H9 (cell line): ENCODE results near the gene WFDC2. TPM values are rescaled to one million over a fixed set of nuclear protein-coding genes. Genes with fewer than 3 reads are reported as not detected.

Experiments used
- DNase-seq: peaks from one replicate; pipeline ENCODE4 v3.0.0-alpha.2; 2017
- H2AFZ ChIP-seq: one replicate; pipeline ENCODE4 v1.6.1; 2013; ENCODE audit warnings: mild to moderate bottlenecking, low read length, control low read depth, moderate library complexity
- H2AK5ac ChIP-seq: 2 replicates; pipeline ENCODE4 v1.6.1; 2013; ENCODE audit warnings: low read length, control low read depth, mixed read lengths; ENCODE audit not compliant: insufficient read length
- H2BK120ac ChIP-seq: one replicate; pipeline ENCODE4 v1.6.1; 2013; ENCODE audit warnings: low read depth, mild to moderate bottlenecking, low read length, control low read depth, inconsistent platforms; ENCODE audit not compliant: poor library complexity, severe bottlenecking
- H2BK12ac ChIP-seq: 2 replicates; pipeline ENCODE4 v1.6.1; 2013; ENCODE audit warnings: low read length, control low read depth, mixed read lengths, low read depth; ENCODE audit not compliant: insufficient read length
- H2BK15ac ChIP-seq: 2 replicates; pipeline ENCODE4 v1.6.1; 2013; ENCODE audit warnings: low read depth, low read length, control low read depth
- H2BK20ac ChIP-seq: one replicate; pipeline ENCODE4 v1.6.1; 2013; ENCODE audit warnings: low read depth, mild to moderate bottlenecking, low read length, control low read depth, inconsistent platforms; ENCODE audit not compliant: poor library complexity, severe bottlenecking
- H2BK5ac ChIP-seq: 2 replicates; pipeline ENCODE4 v1.6.1; 2013; ENCODE audit warnings: low read length, control low read depth, mixed read lengths; ENCODE audit not compliant: insufficient read length
- H3K14ac ChIP-seq: 2 replicates; pipeline ENCODE4 v1.6.1; 2013; ENCODE audit warnings: low read length, control low read depth; ENCODE audit not compliant: insufficient read depth
- H3K18ac ChIP-seq: 2 replicates; pipeline ENCODE4 v1.6.1; 2013; ENCODE audit warnings: low read depth, mild to moderate bottlenecking, mixed read lengths, low read length, control low read depth; ENCODE audit not compliant: insufficient read length
- H3K23ac ChIP-seq: 2 replicates; pipeline ENCODE4 v1.6.1; 2013; ENCODE audit warnings: low read length, control low read depth, mixed read lengths, low read depth; ENCODE audit not compliant: insufficient read length
- H3K23me2 ChIP-seq: 2 replicates; pipeline ENCODE4 v1.6.1; 2013; ENCODE audit warnings: low read depth, mild to moderate bottlenecking, mixed read lengths, low read length, control low read depth; ENCODE audit not compliant: insufficient read length, poor library complexity, severe bottlenecking
- H3K27ac ChIP-seq: 2 replicates; pipeline ENCODE4 v1.5.1; 2013; ENCODE audit warnings: low read length, control low read depth, mixed read lengths, low read depth; ENCODE audit not compliant: insufficient read length
- H3K27me3 ChIP-seq: 2 replicates; pipeline ENCODE4 v1.6.1; 2013; ENCODE audit warnings: low read length, control low read depth, inconsistent platforms; ENCODE audit not compliant: insufficient read depth
- H3K4ac ChIP-seq: 2 replicates; pipeline ENCODE4 v1.6.1; 2013; ENCODE audit warnings: low read depth, mild to moderate bottlenecking, control low read depth, inconsistent platforms, low read length, moderate library complexity
- H3K4me1 ChIP-seq: 2 replicates; pipeline ENCODE4 v1.6.1; 2013; ENCODE audit warnings: low read length, control low read depth, inconsistent platforms; ENCODE audit not compliant: insufficient read depth
- H3K4me2 ChIP-seq: 2 replicates; pipeline ENCODE4 v1.6.1; 2013; ENCODE audit warnings: low read length, control low read depth, mixed read lengths; ENCODE audit not compliant: insufficient read length, insufficient read depth
- H3K56ac ChIP-seq: 2 replicates; pipeline ENCODE4 v1.6.1; 2013; ENCODE audit warnings: low read depth, mild to moderate bottlenecking, mixed read lengths, low read length, control low read depth; ENCODE audit not compliant: insufficient read length
- H3K79me1 ChIP-seq: 2 replicates; pipeline ENCODE4 v1.6.1; 2013; ENCODE audit warnings: low read depth, mild to moderate bottlenecking, moderate library complexity, low read length, control low read depth, inconsistent platforms; ENCODE audit not compliant: insufficient read depth, poor library complexity, severe bottlenecking
- H3K79me2 ChIP-seq: 2 replicates; pipeline ENCODE4 v1.6.1; 2013; ENCODE audit warnings: low read length, control low read depth, inconsistent platforms; ENCODE audit not compliant: insufficient read depth
- H3K9ac ChIP-seq: 2 replicates; pipeline ENCODE4 v1.6.1; 2013; ENCODE audit warnings: low read length, control low read depth, mixed read lengths; ENCODE audit not compliant: insufficient read length; ENCODE audit errors: extremely low read depth
- H3K9me3 ChIP-seq: one replicate; pipeline ENCODE4 v1.6.1; 2013; ENCODE audit warnings: low read depth, low read length, inconsistent platforms; ENCODE audit not compliant: control insufficient read depth
- H3T11ph ChIP-seq: one replicate; pipeline ENCODE4 v1.6.1; 2013; ENCODE audit warnings: mild to moderate bottlenecking, low read length, control low read depth, inconsistent platforms
- H4K20me1 ChIP-seq: one replicate; pipeline ENCODE4 v1.6.1; 2013; ENCODE audit not compliant: control insufficient read depth, insufficient read length, insufficient read depth
- H4K5ac ChIP-seq: 2 replicates; pipeline ENCODE4 v1.6.1; 2013; ENCODE audit warnings: low read depth, mild to moderate bottlenecking, mixed read lengths, low read length, control low read depth; ENCODE audit not compliant: insufficient read length
- H4K8ac ChIP-seq: replicated peaks from 2 replicates; pipeline ENCODE4 v1.6.1; 2013; ENCODE audit warnings: low read length, control low read depth, mixed read lengths, low read depth; ENCODE audit not compliant: insufficient read length
- H4K91ac ChIP-seq: 2 replicates; pipeline ENCODE4 v1.6.1; 2013; ENCODE audit warnings: low read depth, mild to moderate bottlenecking, moderate library complexity, mixed read lengths, low read length, control low read depth; ENCODE audit not compliant: insufficient read length
- H3K27ac Mint-ChIP-seq, 3 experiments: 2 replicates in 2 of 3; 3 replicates in 1 of 3; pipeline ENCODE4 v1.8.0; 2020 to 2021; ENCODE audit warnings: mixed read lengths in 3 of 3, mild to moderate bottlenecking in 1 of 3, moderate library complexity in 1 of 3
- H3K27me3 Mint-ChIP-seq: 2 replicates; pipeline ENCODE4 v1.8.0; 2021; ENCODE audit warnings: low read depth, mild to moderate bottlenecking, moderate library complexity, mixed read lengths
- H3K36me3 Mint-ChIP-seq, 3 experiments: 2 replicates in 2 of 3; 3 replicates in 1 of 3; pipeline ENCODE4 v1.8.0; 2020 to 2021; ENCODE audit warnings: low read depth in 3 of 3, mixed read lengths in 3 of 3; ENCODE audit not compliant: insufficient read depth in 1 of 3
- H3K4me1 Mint-ChIP-seq, 2 experiments: 2 replicates each; pipeline ENCODE4 v1.8.0; 2020; ENCODE audit warnings: mixed read lengths in 2 of 2
- H3K4me3 Mint-ChIP-seq, 2 experiments: 2 replicates in 1 of 2; 3 replicates in 1 of 2; pipeline ENCODE4 v1.8.0; 2020 to 2021; ENCODE audit warnings: mild to moderate bottlenecking in 2 of 2, mixed read lengths in 2 of 2, moderate library complexity in 1 of 2
- H3K9me3 Mint-ChIP-seq, 2 experiments: 2 replicates in 1 of 2; 3 replicates in 1 of 2; pipeline ENCODE4 v1.8.0; 2020; ENCODE audit warnings: mild to moderate bottlenecking in 2 of 2, mixed read lengths in 2 of 2, moderate library complexity in 1 of 2
- CTCF ChIP-seq: fragments of 200-600 bp; sonication (generic); conservative IDR thresholded peaks from 3 replicates; pipeline ENCODE4 v1.8.0; 2021; ENCODE audit warnings: antibody characterized with exemption, mild to moderate bottlenecking
- WGBS: extraction: QIAGEN DNeasy Blood & Tissue Kit; methylation state at CpG from one replicate; pipeline ENCODE4 v1.1.7; 2013; ENCODE audit warnings: missing lambda C conversion rate, low lambda C conversion rate, mixed read lengths; ENCODE audit not compliant: insufficient read length; ENCODE audit errors: extremely low coverage; 5-methylcytosine and 5-hydroxymethylcytosine counted together
- total RNA-seq: library from RNA; stranded (reverse); gene quantifications from 2 replicates; pipeline ENCODE4 v1.2.1, GENCODE V29; 2021

WFDC2 gene
- total RNA-seq, 1 experiment from 2014 or later, result 57.1 TPM

GRCh38 chr20:45510242-45510862 lies 40.8 kb downstream of the WFDC2 start:
- no peak overlapping the region for H3K4ac ChIP-seq
- Mint-ChIP-seq H3K27ac (no peak overlapping the region), H3K4me3 (no peak overlapping the region), H3K9me3 (no peaks in the 10 kb centered on the region), H3K27me3 (no peaks in the 10 kb centered on the region; the same call in none of the 2 replicates), H3K4me1 (peaks cover 2% of the 10 kb centered on the region in 2 experiments; a peak in 1 of 4 replicates), H3K36me3 (no peaks in the 10 kb centered on the region)
- H2BK120ac ChIP-seq, result no peak overlapping the region
- H2AK5ac ChIP-seq, result no peak overlapping the region
- H3K4me1 ChIP-seq, result no peaks in the 10 kb centered on the region
- H4K8ac ChIP-seq, result no peak overlapping the region
- H2BK15ac ChIP-seq, result no peak overlapping the region
- H3K23ac ChIP-seq, result no peak overlapping the region
- no peaks in the 10 kb centered on the region for H3K27me3 ChIP-seq
- no CpG with 5 or more reads among the region's 5 CpGs for WGBS
- H3K4me2 ChIP-seq, result no peak overlapping the region
- H3K23me2 ChIP-seq, result no peaks in the 10 kb centered on the region
- H3K79me1 ChIP-seq, result no peaks in the 10 kb centered on the region
- no peak for TF ChIP-seq CTCF
- H3K79me2 ChIP-seq, result no peaks in the 10 kb centered on the region
- H4K91ac ChIP-seq, result no peak overlapping the region
- no peak for DNase-seq
- no peak overlapping the region for H2AFZ ChIP-seq
- no peak overlapping the region for H2BK5ac ChIP-seq
- H3T11ph ChIP-seq, result no peak overlapping the region
- no peak overlapping the region for H4K5ac ChIP-seq
- H3K9me3 ChIP-seq, result no peaks in the 10 kb centered on the region
- no peak overlapping the region for H3K14ac ChIP-seq
- no peaks in the 10 kb centered on the region for H4K20me1 ChIP-seq
- no peak overlapping the region for H2BK12ac ChIP-seq
- H3K27ac ChIP-seq, result no peak overlapping the region
- no peak overlapping the region for H2BK20ac ChIP-seq
- no peak overlapping the region for H3K9ac ChIP-seq
- H3K56ac ChIP-seq, result no peak overlapping the region
- no peak overlapping the region for H3K18ac ChIP-seq
